ENCODE results near the gene KLHDC4.

DNA sequence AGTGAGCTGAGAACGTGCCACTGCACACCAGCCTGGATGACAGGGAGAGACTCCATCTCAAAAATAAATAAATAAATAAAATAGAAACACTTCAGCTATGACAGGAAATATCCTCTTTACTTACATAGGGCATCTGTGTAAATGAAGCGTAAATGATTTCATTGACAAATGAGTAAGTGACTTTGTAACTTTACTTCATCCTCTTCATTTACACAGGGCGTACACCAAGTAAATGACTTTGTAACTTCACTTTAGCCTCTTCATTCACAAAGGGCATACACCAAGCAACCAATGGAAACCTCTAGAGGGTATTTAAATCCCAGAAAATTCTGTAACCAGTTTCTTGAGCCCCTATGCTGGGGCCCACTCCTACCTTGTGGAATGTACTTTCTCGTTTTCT lies 16.2 kb upstream of the KLHDC4 start:
- TF ChIP-seq POLR2A (IDR thresholded peaks at IDR 0.05): no peak
- TF ChIP-seq, protein P1, sequence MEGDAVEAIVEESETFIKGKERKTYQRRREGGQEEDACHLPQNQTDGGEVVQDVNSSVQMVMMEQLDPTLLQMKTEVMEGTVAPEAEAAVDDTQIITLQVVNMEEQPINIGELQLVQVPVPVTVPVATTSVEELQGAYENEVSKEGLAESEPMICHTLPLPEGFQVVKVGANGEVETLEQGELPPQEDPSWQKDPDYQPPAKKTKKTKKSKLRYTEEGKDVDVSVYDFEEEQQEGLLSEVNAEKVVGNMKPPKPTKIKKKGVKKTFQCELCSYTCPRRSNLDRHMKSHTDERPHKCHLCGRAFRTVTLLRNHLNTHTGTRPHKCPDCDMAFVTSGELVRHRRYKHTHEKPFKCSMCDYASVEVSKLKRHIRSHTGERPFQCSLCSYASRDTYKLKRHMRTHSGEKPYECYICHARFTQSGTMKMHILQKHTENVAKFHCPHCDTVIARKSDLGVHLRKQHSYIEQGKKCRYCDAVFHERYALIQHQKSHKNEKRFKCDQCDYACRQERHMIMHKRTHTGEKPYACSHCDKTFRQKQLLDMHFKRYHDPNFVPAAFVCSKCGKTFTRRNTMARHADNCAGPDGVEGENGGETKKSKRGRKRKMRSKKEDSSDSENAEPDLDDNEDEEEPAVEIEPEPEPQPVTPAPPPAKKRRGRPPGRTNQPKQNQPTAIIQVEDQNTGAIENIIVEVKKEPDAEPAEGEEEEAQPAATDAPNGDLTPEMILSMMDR (IDR thresholded peaks at IDR 0.05): no peak
